Measurements from ENCODE around the gene ARG2.

- no peak for TF ChIP-seq CTCF (IDR thresholded peaks at IDR 0.05)
- no peak for TF ChIP-seq POLR2A (IDR thresholded peaks at IDR 0.05)
Measured at GRCh38 chr14:67638642-67639041, 18.9 kb downstream of the ARG2 start.
